ENCODE data around the gene IGF1R. TPM values are rescaled to one million over a fixed set of nuclear protein-coding genes. Genes with fewer than 3 reads are reported as not detected.

The IGF1R gene
- total and polyA plus RNA-seq, 2 of the 13 experiments (the other 11 are each of a cell fraction or from before 2014, with no cell fraction given): 15.9 to 18.4 TPM

DNA sequence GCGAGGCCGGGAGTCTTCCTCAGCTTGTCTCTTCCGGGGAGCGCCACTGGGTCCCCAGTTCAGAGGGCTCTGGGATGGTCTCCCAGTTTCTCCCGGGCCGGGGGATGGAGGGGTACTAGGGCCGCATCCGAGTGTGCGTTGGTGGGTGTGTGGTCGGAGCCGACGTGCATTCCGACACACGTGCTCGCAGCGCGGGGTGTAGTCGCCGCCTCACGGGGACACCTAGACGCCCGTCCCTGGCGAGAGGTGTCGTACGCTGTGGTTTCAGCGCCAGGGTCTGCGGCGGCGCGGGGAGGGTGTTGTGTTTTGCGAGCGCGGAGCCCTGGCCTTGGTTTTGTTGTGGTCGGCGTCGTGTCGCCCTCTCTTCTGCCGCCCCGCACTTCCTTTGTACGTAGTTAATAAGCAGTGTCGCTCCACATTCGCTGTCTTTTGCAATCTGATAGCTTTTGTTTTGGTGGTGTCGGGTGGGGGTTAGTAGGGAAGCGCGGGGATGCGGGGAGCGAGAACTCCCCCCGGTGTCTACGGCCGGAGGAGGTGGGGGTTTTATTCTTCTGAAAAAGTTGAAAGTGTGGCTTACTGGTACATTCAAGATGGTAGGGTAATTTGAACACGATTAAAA lies 2.2 kb downstream of the IGF1R start (continued):
- TF ChIP-seq, protein P1, sequence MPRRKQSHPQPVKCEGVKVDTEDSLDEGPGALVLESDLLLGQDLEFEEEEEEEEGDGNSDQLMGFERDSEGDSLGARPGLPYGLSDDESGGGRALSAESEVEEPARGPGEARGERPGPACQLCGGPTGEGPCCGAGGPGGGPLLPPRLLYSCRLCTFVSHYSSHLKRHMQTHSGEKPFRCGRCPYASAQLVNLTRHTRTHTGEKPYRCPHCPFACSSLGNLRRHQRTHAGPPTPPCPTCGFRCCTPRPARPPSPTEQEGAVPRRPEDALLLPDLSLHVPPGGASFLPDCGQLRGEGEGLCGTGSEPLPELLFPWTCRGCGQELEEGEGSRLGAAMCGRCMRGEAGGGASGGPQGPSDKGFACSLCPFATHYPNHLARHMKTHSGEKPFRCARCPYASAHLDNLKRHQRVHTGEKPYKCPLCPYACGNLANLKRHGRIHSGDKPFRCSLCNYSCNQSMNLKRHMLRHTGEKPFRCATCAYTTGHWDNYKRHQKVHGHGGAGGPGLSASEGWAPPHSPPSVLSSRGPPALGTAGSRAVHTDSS (CRISPR knock-in tag; conservative IDR thresholded peaks at IDR 0.05): no peak
- TF ChIP-seq ZNF619 (CRISPR knock-in tag; IDR thresholded peaks at IDR 0.05) (no peak), ZNF441 (CRISPR knock-in tag; IDR thresholded peaks at IDR 0.05; ENCODE audit: borderline replicate concordance) (no peak), MAZ (IDR thresholded peaks at IDR 0.05; ENCODE audit: borderline replicate concordance, low read depth, low read length) (no peak), MAZ (CRISPR knock-in tag; IDR thresholded peaks at IDR 0.05; ENCODE audit: low read depth) (no peak), ZNF343 (CRISPR knock-in tag; IDR thresholded peaks at IDR 0.05) (no peak), ZFP36 (IDR thresholded peaks at IDR 0.05; ENCODE audit: borderline replicate concordance, low read depth, low read length, partially characterized antibody) (no peak), RARA (CRISPR knock-in tag; IDR thresholded peaks at IDR 0.05) (no peak), CEBPB (IDR thresholded peaks at IDR 0.05; ENCODE audit: borderline replicate concordance, low read depth, low read length) (no peak), NFE2L2 (IDR thresholded peaks at IDR 0.05; ENCODE audit: low read length) (no peak), ZNF160 (CRISPR knock-in tag; IDR thresholded peaks at IDR 0.05) (no peak)
- TF ChIP-seq, protein P2, sequence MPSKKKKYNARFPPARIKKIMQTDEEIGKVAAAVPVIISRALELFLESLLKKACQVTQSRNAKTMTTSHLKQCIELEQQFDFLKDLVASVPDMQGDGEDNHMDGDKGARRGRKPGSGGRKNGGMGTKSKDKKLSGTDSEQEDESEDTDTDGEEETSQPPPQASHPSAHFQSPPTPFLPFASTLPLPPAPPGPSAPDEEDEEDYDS (CRISPR knock-in tag; IDR thresholded peaks at IDR 0.05): peak; percentile 52; the same call in 1 of the 2 replicates
- TF ChIP-seq, protein P3, sequence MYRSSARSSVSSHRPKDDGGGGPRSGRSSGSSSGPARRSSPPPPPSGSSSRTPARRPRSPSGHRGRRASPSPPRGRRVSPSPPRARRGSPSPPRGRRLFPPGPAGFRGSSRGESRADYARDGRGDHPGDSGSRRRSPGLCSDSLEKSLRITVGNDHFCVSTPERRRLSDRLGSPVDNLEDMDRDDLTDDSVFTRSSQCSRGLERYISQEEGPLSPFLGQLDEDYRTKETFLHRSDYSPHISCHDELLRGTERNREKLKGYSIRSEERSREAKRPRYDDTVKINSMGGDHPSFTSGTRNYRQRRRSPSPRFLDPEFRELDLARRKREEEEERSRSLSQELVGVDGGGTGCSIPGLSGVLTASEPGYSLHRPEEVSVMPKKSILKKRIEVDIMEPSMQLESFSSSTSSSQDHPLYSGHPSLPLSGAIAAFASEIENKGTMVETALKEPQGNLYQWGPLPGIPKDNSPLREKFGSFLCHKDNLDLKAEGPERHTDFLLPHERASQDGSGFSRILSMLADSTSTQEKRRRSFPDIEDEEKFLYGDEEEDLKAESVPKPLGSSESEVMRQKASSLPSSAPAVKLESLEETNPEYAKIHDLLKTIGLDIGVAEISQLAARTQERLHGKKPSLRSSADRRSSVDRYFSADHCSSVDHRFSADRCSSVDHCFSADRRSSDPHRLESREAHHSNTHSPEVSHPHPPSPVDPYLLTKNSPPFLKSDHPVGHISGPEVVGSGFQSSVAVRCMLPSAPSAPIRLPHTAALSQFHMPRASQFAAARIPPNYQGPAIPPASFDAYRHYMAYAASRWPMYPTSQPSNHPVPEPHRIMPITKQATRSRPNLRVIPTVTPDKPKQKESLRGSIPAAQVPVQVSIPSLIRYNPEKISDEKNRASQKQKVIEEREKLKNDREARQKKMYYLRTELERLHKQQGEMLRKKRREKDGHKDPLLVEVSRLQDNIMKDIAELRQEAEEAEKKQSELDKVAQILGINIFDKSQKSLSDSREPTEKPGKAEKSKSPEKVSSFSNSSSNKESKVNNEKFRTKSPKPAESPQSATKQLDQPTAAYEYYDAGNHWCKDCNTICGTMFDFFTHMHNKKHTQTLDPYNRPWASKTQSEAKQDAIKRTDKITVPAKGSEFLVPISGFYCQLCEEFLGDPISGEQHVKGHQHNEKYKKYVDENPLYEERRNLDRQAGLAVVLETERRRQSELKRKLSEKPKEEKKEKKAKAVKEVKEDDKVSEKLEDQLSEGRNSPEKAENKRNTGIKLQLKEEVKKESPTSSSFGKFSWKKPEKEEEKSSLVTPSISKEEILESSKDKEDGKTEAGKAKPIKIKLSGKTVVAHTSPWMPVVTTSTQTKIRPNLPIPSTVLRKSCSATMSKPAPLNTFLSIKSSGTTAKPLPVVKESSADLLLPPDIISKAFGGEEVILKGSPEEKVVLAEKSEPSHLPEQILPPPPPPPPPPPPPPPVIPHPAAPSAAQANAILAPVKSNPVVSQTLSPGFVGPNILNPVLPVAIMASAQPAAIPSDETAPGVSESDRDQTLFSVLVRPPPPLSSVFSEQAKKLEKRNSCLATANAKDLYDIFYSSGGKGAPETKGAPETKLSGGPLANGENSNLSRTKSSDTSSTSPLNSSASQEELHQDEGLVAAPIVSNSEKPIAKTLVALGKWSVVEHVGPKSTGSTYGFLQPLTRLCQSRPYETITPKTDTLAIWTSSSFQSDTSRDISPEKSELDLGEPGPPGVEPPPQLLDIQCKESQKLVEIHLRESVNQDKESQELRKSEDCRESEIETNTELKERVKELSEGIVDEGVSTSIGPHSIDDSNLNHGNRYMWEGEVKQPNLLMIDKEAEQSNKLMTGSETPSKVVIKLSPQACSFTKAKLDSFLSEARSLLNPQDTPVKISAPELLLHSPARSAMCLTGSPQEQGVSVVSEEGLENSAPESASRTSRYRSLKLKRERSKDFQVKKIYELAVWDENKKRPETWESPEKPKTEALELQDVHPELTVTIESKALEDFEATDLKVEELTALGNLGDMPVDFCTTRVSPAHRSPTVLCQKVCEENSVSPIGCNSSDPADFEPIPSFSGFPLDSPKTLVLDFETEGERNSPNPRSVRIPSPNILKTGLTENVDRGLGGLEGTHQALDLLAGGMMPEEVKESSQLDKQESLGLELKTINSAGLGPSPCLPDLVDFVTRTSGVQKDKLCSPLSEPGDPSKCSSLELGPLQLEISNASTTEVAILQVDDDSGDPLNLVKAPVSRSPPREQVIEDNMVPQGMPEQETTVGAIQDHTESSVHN (CRISPR knock-in tag; IDR thresholded peaks at IDR 0.05): no peak
- TF ChIP-seq, protein P4, sequence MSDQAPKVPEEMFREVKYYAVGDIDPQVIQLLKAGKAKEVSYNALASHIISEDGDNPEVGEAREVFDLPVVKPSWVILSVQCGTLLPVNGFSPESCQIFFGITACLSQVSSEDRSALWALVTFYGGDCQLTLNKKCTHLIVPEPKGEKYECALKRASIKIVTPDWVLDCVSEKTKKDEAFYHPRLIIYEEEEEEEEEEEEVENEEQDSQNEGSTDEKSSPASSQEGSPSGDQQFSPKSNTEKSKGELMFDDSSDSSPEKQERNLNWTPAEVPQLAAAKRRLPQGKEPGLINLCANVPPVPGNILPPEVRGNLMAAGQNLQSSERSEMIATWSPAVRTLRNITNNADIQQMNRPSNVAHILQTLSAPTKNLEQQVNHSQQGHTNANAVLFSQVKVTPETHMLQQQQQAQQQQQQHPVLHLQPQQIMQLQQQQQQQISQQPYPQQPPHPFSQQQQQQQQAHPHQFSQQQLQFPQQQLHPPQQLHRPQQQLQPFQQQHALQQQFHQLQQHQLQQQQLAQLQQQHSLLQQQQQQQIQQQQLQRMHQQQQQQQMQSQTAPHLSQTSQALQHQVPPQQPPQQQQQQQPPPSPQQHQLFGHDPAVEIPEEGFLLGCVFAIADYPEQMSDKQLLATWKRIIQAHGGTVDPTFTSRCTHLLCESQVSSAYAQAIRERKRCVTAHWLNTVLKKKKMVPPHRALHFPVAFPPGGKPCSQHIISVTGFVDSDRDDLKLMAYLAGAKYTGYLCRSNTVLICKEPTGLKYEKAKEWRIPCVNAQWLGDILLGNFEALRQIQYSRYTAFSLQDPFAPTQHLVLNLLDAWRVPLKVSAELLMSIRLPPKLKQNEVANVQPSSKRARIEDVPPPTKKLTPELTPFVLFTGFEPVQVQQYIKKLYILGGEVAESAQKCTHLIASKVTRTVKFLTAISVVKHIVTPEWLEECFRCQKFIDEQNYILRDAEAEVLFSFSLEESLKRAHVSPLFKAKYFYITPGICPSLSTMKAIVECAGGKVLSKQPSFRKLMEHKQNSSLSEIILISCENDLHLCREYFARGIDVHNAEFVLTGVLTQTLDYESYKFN (CRISPR knock-in tag; conservative IDR thresholded peaks at IDR 0.05): no peak
- TF ChIP-seq, protein P5, sequence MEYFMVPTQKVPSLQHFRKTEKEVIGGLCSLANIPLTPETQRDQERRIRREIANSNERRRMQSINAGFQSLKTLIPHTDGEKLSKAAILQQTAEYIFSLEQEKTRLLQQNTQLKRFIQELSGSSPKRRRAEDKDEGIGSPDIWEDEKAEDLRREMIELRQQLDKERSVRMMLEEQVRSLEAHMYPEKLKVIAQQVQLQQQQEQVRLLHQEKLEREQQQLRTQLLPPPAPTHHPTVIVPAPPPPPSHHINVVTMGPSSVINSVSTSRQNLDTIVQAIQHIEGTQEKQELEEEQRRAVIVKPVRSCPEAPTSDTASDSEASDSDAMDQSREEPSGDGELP (IDR thresholded peaks at IDR 0.05; ENCODE audit: borderline replicate concordance, low read depth): no peak
